Stimulated activated naive CD8-positive, alpha-beta T cell treated with anti-CD3 and anti-CD28 coated beads, Interleukin-15, Interleukin-2, amounts not matched to agents 100 U/mL and 50 U/mL, for 24 hours (primary cell): ENCODE data around the gene CLTB.
A peak's percentile ranks its signal among the peaks of the same experiment; 100 is the strongest.

Source experiments
- ATAC-seq: fragments of 150-1000 bp; cut with Tn5 transposase; one replicate; pipeline ENCODE4 v1.10.0; 2021
- DNase-seq: peaks from one replicate; pipeline ENCODE4 v3.0.0; 2021

Gene CLTB

GRCh38 chr5:176401281-176402205, 14.8 kb downstream of the CLTB start:
- DNase-seq (no peak), ATAC-seq (no peak)

DNA sequence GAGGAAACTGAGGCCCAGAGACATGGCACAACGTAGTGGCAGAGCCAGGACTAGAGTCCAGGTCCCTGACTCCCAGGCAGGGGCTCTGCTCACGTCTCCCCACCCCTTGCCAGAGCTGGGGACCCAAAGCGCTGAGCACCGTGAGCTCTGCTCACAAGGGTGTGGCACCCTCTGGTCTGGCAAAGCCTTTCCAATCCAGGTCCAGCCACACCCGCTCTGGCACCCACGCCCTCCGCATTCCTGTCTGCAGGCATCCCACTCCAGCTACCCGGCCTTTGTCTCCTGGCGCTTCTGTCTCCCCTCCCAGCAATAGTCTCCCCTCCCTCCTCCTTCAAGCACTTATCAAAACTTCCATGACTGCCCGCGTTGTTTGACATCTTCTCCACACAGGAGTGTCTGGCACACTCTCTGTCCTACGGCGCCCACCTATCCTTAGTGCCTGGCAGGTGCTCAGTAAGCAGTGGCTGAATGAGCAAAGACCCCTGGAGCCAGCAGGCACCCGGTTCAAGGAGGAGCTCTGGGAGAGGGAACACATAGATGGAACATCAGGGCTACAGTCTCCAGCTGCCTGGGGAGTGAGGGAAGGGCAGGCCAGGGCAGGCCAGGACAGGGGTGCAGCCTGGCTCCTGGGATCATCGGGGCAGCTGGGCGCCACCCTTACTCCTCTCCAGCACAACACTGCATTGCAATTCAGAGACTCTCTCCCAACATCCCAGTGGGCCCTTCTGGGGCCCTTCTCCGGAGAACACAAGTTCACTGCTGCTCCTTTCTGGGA, 15.8 kb downstream of the CLTB start:
- no peak for DNase-seq
- ATAC-seq = no peak

GRCh38 chr5:176397736-176398420, 18.5 kb downstream of the CLTB start:
- no peak for DNase-seq
- ATAC-seq = no peak

DNA sequence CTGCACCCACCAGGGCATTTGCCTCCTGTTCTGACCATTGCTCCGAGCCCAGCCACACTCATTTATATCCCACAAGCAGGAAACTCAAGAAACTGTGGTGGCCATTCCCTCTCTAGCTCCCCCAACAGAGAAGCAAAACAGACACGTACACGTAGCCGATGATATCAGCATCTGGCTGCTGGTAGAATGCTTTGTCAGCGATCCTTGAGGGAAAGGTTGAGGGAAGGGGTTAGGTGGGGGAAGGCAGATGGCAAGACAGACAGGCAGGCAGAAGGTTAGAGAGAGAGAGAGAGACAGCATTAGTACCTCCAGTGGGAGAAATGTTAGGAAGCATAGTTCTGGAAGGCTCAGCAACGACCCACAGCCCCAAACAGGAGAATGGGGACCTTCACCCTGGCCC, 20.0 kb downstream of the CLTB start:
- DNase-seq (no peak), ATAC-seq (no peak)

DNA sequence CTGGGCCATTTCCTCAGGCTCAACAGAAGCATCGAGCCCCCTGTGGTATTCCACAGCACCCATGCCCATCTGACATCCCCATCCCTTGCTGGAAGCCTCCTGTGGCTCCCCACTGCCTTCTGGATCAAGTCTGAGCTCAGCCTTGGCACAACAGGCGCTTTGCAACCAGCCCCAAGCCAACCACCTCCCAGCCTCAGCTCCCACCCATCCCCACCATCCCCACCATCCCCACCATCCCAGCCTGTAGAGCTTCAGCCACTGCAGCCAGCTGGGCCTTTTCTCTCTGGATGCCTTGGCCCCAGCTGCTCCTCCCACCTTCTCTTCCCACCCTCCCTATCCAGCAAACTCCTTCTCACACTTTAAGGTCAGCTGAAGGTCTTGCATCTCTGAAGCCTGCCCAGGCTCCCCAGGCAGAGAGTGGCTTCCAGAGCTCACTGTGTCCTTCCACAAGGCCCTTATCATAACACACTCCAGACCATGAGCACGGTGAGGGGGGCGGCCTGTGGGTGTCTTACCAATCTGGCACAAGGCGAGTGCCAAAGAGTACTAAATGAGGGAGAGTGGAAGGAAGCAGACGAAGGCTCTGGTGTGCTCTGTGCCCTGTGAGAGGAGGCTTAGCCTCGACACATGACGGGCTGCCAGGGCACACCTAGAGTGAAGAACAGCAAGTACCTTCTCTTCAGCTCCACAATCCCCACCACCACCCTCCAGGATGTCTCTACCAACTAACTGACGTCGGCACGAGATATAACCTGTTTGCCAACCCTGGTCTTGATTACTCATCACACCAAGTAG, 21.3 kb downstream of the CLTB start:
- ATAC-seq (no peak), DNase-seq (no peak)

DNA sequence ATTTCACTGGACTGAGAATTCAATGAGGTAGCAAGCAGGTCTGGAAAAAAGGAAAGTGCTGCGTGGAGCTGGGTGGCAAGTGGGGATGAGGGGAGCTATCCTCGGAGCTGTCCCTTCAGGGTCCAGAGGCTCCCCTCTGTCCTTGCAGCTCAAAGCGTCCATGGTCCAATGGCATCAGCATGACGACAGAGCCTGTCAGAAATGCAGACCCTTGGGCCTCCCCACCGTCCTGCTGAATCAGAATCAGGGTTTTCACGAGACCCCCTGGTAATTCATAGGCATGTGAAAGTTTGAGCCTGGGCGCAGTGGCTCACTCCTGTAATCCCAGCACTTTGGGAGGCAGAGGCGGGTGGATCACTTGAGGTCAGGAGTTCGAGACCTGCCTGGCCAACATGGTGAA, 22.2 kb downstream of the CLTB start:
- ATAC-seq = no peak
- DNase-seq = no peak

DNA sequence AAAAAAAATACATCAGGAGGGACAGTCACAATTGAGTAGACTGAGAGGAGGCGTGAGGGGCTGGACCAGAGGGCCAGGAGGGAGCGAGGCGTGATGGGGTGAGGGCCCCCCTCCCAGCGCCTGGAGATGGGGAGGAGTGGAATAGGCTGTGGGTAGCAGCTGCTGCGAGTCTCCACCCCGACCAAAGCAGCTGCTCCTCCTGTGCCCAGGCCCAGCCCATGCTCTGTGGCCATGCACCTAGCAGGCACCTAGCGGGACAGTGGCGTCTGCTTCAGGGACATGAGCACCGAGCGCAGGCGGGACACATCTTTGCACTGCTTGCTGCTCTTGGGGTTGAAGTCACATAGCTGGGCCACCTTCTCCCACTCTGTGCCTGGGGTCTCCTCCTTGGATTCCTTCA, 23.8 kb downstream of the CLTB start:
- ATAC-seq (no peak), DNase-seq (no peak)

- no peak for DNase-seq
- no peak for ATAC-seq
These were observed 24.3 kb downstream of the CLTB start for GRCh38 chr5:176391999-176392398.

- ATAC-seq (no peak), DNase-seq (no peak)
These were observed 24.9 kb downstream of the CLTB start for GRCh38 chr5:176391479-176391878.

GRCh38 chr5:176389135-176390123, 26.9 kb downstream of the CLTB start:
- DNase-seq (no peak), ATAC-seq (peak; percentile 30)

DNA sequence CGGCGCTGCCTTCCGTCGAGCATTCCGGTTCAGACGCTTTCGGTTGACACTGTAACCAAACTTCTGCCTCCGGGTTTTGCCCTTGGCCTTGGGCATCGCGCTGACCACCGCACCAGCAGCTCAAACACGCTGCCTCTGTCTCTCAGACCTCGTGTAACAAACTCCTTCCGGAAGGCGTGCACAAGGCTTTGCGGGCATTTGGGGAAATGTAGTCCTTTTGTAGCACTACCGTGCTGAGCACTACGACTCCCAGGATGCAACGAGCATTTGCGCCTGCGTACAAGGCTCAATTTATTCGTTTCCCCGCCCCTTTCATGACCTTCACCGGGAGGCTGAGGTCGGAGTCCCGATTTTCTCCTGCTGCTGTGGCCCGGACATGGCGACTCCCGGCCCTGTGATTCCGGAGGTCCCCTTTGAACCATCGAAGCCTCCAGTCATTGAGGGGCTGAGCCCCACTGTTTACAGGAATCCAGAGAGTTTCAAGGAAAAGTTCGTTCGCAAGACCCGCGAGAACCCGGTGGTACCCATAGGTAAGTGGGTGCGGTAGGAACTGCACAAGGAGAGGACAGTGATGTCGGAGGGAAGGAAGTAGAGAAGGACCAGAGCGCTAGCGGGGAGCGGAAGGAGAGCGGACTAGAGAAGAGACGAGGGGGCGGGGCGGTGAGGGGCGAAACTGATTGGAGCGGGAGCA, 27.8 kb downstream of the CLTB start, which contains the start of the genes HIGD2A and NOP16:
TSS of gene HIGD2A (plus strand) at position 308 of the 691 bp plus-strand sequence. CDS start at position 377, 69 bp downstream.
TSS of gene NOP16 (minus strand) at position 155 of the 691 bp plus-strand sequence. CDS start at position 96, 59 bp downstream.
- ATAC-seq (peak; percentile 95), DNase-seq (peak; percentile 99)

GRCh38 chr5:176388003-176388443, 28.3 kb downstream of the CLTB start:
- ATAC-seq (no peak), DNase-seq (no peak)

DNA sequence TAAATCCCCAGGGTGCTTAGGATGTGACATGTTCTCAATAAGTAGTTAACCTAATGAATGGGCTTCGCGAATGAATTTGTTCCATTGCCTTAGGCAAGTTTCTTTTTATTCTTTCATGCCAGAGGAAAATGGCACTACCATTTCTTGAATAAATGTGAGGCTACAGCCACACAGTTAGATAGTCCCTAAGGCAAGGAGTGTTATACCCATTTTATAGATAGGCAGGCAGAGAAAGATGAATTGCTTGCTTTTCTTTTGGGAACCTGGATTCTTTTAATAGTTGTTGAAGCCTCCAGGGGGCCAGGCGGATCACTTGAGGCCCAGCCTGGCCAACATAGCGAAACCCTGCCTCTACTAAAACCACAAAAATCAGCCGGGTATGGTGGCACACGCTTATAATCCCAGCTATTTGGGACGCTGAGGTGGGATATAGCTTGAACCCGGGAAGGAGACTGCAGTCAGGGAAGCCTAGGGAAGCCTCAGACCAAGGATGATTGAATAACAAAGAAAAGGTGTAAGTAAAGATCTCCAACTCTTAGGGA, 28.9 kb downstream of the CLTB start:
- ATAC-seq = no peak
- DNase-seq = no peak

- no peak for ATAC-seq
- DNase-seq = no peak
These were observed 29.8 kb downstream of the CLTB start for GRCh38 chr5:176386491-176386890.

GRCh38 chr5:176384991-176385390, 31.3 kb downstream of the CLTB start:
- no peak for DNase-seq
- no peak for ATAC-seq

- ATAC-seq (no peak), DNase-seq (no peak)
These were observed 31.9 kb downstream of the CLTB start for GRCh38 chr5:176384366-176384930.

GRCh38 chr5:176383961-176384360, 32.4 kb downstream of the CLTB start:
- ATAC-seq (no peak), DNase-seq (no peak)

DNA sequence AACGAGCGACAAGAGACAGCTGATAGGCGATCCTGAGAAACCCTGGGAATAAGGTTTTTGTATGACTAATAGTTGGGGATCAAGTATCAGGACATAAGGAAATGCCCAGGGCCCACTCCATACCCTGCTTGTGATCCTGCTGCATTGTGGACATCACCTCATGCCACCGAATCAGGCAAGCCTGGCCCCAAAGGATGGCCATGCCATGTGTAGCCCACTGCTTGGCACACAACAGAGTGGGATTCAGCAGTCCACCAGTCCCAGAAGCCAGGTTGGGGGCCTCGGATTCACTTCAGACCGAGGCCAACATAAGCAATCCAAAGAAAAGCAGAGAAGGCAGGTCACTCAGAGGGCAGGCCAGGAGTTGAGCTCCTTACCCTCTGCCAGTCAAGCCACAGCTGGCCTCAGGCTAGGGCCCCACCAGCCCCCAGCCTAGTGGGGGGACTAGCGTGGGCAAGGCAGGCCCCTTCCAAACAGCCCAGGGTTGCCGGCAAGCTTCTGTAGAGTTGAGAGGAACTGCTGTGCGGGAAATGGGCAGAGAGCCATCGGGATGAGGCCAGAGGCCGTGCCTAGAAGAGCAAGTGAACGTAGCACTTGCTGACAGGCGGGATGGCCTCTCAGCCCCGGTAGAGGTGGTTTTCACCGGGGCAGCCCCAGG, 33.0 kb downstream of the CLTB start:
- ATAC-seq (no peak), DNase-seq (no peak)
